Cerebellar nuclear complex (tissue), 1 donor: ENCODE data around the gene ANKRD16.
"Not testable (repeated sequence)": the region's sequence is repeated elsewhere in the genome, so short reads cannot be mapped to it uniquely, and the experiment has no call there.

ENCODE experiments used
- DNase-seq, 2 experiments: peaks; one replicate each; lab custom pipeline; 2025; lab: John Stamatoyannopoulos, UW

ANKRD16 gene

GRCh38 chr10:5876181-5876768 lies 13.4 kb downstream of the ANKRD16 start:
- DNase-seq = no peak

DNA sequence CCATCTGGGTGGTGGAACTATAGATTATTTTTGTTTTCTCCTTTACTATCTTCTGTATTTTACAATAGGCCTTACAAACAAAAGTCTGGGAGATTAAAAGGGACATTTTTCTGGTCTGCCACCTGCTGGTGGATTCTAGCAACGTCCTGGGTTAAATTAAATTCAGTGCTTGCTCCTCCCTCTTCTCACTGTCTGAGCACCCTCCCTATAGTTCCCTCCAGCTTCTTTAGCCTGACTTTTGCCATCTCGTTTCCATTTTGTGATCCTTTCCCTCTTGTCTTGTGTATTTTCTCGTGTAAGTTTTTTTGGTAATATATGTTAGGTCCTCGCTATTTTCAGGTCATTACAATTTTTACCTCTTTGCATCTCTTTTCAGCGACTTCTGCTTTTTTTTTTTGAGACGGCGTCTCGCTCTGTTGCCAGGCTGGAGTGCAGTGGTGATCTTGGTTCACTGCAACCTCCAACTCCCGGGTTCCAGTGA lies 16.1 kb downstream of the ANKRD16 start:
- DNase-seq = peak in 1 of 2 experiments; percentile 12

DNA sequence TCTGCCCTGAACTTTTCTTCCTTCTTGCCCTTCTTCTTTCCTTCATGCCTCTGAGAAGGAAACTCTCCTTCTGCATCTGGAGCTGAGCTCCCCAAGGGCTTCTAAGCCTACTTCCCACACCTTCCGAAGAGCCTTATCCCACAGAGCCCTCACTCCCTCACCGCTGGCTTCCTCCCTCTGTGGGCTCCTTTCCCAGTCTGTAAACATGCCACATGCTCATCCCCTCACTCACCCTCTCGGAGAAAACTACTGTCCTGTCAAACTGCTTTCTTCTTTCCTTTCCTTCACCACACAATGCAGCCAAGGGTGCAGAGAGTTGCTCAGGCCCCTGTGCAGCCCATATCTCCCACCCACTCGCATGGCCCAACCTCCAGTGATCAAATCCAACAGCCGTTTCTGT lies 18.1 kb downstream of the ANKRD16 start:
- no peak for DNase-seq

- no peak for DNase-seq
Measured at GRCh38 chr10:5869156-5869555, 20.5 kb downstream of the ANKRD16 start.

- not testable (repeated sequence) for DNase-seq
Measured at GRCh38 chr10:5868383-5868782, 21.3 kb downstream of the ANKRD16 start.

DNA sequence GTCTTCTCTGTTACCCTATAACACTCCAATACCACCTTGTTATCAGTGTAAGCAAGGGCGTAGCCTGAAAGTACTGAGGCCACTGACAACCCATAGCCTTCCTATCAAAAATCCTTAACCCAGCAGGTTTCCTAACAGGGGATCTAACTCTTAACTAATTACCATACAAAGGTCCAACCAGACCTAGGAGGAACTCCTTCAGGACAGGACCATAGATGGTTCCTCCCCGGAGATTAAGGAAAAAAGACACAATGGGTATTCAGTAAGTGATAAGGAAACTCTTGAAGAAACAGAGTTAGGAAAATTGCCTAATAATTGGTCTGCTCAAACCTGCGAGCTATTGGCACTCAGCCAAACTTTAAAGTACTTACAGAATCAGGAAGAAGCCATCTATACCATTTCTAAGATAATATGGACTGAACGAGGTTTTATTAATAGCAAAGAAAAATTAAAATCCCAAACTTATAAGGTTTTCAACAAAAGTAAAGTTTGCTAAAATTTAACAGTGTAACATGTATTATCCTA lies 22.5 kb downstream of the ANKRD16 start:
- not testable (repeated sequence) for DNase-seq

GRCh38 chr10:5866451-5867081 lies 23.1 kb downstream of the ANKRD16 start:
- DNase-seq = not testable (repeated sequence)

DNA sequence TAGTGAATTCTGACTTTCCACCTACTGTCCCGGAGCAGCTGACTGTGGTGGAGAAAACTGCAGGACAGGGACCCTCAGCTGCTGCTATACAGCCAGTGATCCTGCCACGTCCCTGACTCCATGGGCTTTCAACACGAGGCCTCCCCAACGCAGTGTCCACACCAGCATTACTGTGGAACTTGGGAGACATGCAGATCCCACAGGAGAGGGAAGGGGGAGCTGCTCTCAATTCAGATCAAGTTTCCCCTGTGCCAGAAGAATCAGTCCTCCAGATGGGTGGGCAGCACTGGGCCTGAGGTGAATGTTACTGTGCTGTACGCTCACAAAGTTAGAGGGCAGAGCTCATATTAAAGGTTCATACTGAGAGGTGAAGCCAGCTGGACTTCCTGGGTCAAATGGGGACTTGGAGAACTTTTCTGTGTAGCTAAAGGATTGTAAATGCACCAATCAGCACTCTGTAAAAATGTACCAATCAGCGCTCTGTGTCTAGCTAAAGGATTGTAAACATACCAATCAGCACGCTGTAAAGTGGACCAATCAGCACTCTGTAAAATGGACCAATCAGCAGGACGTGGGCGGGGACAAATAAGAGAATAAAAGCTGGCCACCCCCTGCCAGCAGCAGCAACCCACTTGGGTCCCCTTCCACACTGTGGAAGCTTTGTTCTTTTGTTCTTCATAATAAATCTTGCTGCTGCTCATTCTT lies 26.6 kb downstream of the ANKRD16 start:
- not testable (repeated sequence) for DNase-seq

GRCh38 chr10:5862360-5862961 lies 27.2 kb downstream of the ANKRD16 start:
- no peak for DNase-seq

GRCh38 chr10:5860066-5860465 lies 29.6 kb downstream of the ANKRD16 start:
- no peak for DNase-seq

GRCh38 chr10:5858811-5859210 lies 30.9 kb downstream of the ANKRD16 start:
- DNase-seq = no peak

- DNase-seq = no peak
Measured at GRCh38 chr10:5856701-5857004, 33.0 kb downstream of the ANKRD16 start.

DNA sequence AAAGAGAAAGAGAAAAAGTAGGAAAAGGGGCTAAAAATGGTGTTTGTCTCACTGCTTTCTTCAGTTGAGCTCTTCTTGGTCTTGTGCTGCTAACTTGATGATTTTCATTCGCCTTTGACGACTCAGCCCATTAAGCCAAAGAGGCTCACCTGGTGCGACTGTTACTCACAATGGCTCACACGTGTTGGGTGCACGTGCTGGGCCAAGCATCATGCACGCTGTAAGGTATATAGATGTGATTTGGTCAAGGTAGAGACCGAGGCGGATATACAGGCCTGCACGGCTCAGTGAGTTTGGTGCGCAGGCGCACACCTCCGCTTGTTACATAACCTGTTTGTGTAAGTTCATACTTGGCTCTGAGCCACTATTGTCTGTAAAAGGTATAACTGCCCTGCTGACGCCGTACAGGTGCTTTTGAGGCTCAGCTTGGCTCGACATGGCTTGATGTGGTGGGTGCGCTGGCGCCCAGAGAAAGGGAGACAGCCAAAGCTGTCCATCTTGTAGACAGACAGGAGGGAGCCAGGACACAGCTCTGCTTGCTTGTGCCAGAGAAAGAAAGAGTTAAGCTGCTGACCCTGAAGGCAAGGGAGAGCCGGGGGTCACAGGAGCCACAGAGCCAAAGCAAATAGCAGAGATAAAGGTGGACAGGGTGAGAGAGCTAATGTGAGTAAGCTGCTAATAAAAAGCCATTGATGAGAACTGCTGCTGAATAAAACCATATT lies 33.6 kb downstream of the ANKRD16 start:
- DNase-seq = no peak

GRCh38 chr10:5854131-5854475 lies 35.6 kb downstream of the ANKRD16 start:
- DNase-seq = no peak

- DNase-seq = not testable (repeated sequence)
Measured at GRCh38 chr10:5846667-5847066, 43.0 kb downstream of the ANKRD16 start.

GRCh38 chr10:5844345-5845055 lies 45.2 kb downstream of the ANKRD16 start:
- DNase-seq = no peak

DNA sequence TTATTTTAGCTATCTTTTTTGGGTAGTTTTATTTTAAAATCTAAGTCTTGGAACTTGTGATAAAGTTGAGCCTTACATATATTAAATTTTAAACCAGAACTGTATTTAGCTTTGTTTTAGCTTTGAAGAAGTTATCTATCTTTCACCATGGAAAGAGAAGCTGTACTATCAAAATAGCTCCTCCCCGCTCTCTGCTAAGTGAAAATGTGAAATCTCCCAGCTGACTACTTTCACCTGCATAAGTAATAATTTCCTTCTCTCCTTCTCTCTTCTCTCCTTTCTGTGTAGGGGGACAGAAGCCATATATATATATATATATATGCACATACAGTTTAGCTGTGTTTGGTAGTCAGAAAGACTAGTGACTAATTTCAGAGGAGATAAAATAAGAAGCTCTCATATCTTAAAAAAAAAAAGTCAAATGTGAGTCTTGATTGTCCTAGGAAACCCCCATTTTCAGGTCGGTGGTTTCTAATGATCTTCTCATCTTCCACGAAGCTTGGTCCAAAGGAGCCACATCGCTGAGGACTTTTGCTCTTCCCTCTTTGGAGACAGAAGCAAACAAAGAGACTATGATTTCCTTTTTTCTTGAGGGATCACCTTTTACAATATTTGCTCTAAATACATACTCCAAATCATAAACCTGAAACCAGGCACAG lies 45.9 kb downstream of the ANKRD16 start:
- no peak for DNase-seq

GRCh38 chr10:5841965-5842364 lies 47.7 kb downstream of the ANKRD16 start:
- DNase-seq = no peak

DNA sequence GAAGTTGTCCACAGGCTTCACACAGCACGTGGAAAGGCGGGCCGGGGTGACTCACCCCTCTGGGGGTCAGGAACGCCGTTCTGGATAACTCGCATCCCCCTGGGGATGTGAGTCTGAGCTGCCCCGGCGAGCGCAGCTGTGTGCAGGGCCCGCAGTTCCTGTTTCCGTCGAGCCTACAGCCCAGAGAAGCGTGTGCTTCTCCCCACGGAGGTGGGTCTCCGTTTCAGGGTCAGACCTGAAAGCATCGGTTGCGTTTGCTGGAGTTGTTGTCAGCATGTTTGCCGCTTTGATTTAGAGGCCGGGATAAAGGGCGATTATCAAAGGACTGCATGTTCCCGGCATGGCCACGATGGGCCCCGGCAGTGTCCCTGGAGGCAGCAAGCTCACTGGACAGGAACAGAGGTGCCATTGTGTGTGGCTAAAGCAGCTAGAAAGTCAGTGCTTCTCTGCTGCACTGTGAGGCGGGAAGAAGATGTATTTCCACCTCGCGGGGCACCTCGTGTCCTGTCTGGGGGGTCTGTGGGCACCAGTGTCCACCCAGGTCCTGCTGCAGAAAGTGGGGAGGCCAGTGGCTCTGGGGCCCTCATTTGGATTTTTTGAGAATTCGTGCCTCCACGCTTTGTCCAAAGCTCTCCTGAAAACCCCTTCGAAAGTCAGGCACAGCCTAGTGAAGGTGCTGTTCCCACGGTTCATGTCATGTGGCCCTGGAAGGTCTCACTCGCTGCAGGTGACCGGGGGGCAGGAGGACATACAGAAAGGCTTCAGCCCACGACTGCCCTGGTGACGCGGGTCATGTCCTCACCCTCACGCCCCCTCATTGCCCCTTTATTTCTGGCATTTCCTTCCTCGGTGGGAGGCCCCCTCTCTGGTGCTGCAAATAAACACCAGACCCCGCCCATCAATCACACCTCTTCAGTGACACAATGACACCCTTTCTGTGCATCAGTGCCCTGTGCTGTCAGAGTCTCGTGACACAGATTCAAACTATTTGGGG lies 49.1 kb downstream of the ANKRD16 start:
- DNase-seq = no peak

DNA sequence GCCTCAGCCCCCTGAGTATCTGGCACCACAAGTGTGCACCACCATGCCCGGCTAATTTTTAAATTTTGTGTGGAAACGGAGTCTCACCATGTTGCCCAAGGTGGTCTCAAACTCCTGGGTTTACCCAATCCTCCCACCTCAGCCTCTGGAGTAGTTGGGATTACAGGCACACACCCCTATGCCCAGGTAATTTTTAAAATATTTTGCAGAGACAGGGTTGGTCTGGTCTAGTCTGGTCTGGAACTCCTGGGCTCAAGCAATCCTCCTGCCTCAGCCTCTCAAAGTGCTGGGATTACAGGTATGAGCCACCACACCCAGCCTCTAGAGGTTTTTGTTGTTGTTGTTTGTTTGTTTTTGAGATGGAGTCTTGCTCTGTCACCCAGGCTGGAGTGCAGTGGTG lies 53.5 kb downstream of the ANKRD16 start:
- not testable (repeated sequence) for DNase-seq
